PC-9 (cell line): ENCODE measurements around the gene CNTNAP2. TPM values are rescaled to one million over a fixed set of nuclear protein-coding genes. Genes with fewer than 3 reads are reported as not detected.

Experiments used
- BruUV-seq: library from RNA; stranded (reverse); fragments of 400-500 nt; replicated peaks from 2 replicates; lab custom pipeline; 2021; lab: Mats Ljungman, UMichigan
- CTCF ChIA-PET: fragments of 300-600 bp; sonication (Branson Sonifier 250); formaldehyde crosslinking; loops from one replicate; lab custom pipeline; 2022; ENCODE audit warnings: antibody characterized with exemption; lab: Charles Lee
- POLR2A ChIA-PET: fragments of 300-600 bp; sonication (Branson Sonifier 250); formaldehyde crosslinking; loops from one replicate; lab custom pipeline; 2022; ENCODE audit warnings: antibody characterized with exemption; ENCODE audit not compliant: unreplicated experiment; lab: Charles Lee
- DNase-seq, 2 experiments: peaks; one replicate each; pipeline versions ENCODE4 v3.0.0 to v3.0.0-alpha.2; 2015 to 2022; ENCODE audit warnings: mixed read lengths in 1 of 2
- H2AFZ ChIP-seq: fragments of 200-600 bp; sonication (generic); 2 replicates; pipeline ENCODE4 v1.8.1; 2017; ENCODE audit warnings: antibody characterized with exemption
- H3F3A ChIP-seq: fragments of 200-600 bp; sonication (generic); 2 replicates; pipeline ENCODE4 v1.8.1; 2017; ENCODE audit warnings: antibody characterized with exemption, mild to moderate bottlenecking, low read depth; ENCODE audit not compliant: insufficient read depth
- H3K27ac ChIP-seq: fragments of 200-600 bp; sonication (generic); 2 replicates; pipeline ENCODE4 v1.6.1; 2016; ENCODE audit warnings: mixed run types
- H3K27me3 ChIP-seq: fragments of 200-600 bp; sonication (generic); 2 replicates; pipeline ENCODE4 v1.6.1; 2016; ENCODE audit warnings: low read depth, mixed run types; ENCODE audit not compliant: insufficient read depth
- H3K36me3 ChIP-seq: fragments of 200-600 bp; sonication (generic); 2 replicates; pipeline ENCODE4 v1.6.1; 2016; ENCODE audit warnings: low read depth, mixed run types
- H3K4me1 ChIP-seq: fragments of 200-600 bp; sonication (generic); replicated peaks from 2 replicates; pipeline ENCODE4 v1.6.1; 2016; ENCODE audit warnings: mixed run types; ENCODE audit not compliant: insufficient read depth
- H3K4me2 ChIP-seq: fragments of 200-600 bp; sonication (generic); 2 replicates; pipeline ENCODE4 v1.6.1; 2017; ENCODE audit warnings: mixed run types
- H3K4me3 ChIP-seq: fragments of 200-600 bp; sonication (generic); 2 replicates; pipeline ENCODE4 v1.6.1; 2016; ENCODE audit warnings: mixed run types
- H3K79me2 ChIP-seq: fragments of 200-600 bp; sonication (generic); 2 replicates; pipeline ENCODE4 v1.6.1; 2017; ENCODE audit warnings: low read depth, mixed run types
- H3K9me2 ChIP-seq: fragments of 200-600 bp; sonication (generic); 2 replicates; pipeline ENCODE4 v1.8.1; 2017; ENCODE audit warnings: mild to moderate bottlenecking; ENCODE audit not compliant: insufficient read depth
- H3K9me3 ChIP-seq: fragments of 200-600 bp; sonication (generic); 2 replicates; pipeline ENCODE4 v1.8.1; 2016; ENCODE audit warnings: low read depth; ENCODE audit not compliant: insufficient read depth
- H4K20me1 ChIP-seq: fragments of 200-600 bp; sonication (generic); 2 replicates; pipeline ENCODE4 v1.8.1; 2017; ENCODE audit not compliant: insufficient read depth
- CTCF ChIP-seq: fragments of 200-600 bp; sonication (generic); conservative IDR thresholded peaks from 2 replicates; pipeline ENCODE4 v1.6.1; 2017; ENCODE audit warnings: mixed run types, antibody characterized with exemption, mild to moderate bottlenecking, moderate library complexity
- EZH2 ChIP-seq: fragments of 200-600 bp; sonication (generic); IDR thresholded peaks from 2 replicates; pipeline ENCODE4 v1.8.0; 2017; ENCODE audit warnings: antibody characterized with exemption, low read depth
- intact Hi-C: fragments of 100-400 bp; cut with micrococcal nuclease; formaldehyde crosslinking; loops from one replicate; pipeline ENCODE4 v1.10.0; 2022; ENCODE audit not compliant: unreplicated experiment
- total RNA-seq: library from RNA; stranded (reverse); gene quantifications from 2 replicates; pipeline ENCODE4 v1.2.3, GENCODE V29; 2021

Gene CNTNAP2
- total RNA-seq, 1 experiment from 2014 or later: not detected

- TF ChIP-seq CTCF: no peak
- TF ChIP-seq EZH2: no peak
- Histone ChIP-seq H3K4me1 (no peaks in the 10 kb centered on the region), H3K36me3 (no peaks in the 10 kb centered on the region), H3K27ac (no peak overlapping the region), H2AFZ (no peak overlapping the region), H3F3A (no peaks in the 10 kb centered on the region), H3K79me2 (no peaks in the 10 kb centered on the region), H3K4me2 (no peak overlapping the region), H3K4me3 (no peak overlapping the region), H4K20me1 (no peaks in the 10 kb centered on the region), H3K9me2 (no peaks in the 10 kb centered on the region), H3K27me3 (no peaks in the 10 kb centered on the region), H3K9me3 (no peaks in the 10 kb centered on the region)
- ChIA-PET CTCF (no interaction called here), POLR2A (no interaction called here)
- BruUV-seq: no TSS peak
- intact Hi-C loops: no loop called here
- DNase-seq: no peak
These were observed 1522.4 kb downstream of the CNTNAP2 start for GRCh38 chr7:147639037-147639436.

DNA sequence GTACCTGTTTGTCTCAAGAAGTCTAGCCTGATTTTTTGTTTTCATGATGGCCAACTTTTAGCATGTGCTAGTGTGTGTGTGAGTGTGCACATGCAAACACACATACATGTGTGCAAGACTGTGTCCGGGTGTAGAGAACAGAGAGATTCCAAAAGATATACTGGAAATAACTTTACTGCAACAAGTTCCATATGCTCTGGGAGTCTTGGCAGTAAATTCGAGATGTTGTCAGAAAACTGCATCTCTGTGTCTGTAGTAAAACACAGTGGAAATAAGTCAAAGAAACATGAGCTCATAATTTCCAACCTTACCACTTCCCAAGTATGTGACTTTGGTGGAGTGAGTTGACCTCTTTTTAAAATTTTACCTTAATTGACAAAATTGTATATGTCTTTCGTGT, 1523.2 kb downstream of the CNTNAP2 start:
- no peak overlapping the region for H3K27ac ChIP-seq
- no peak for TF ChIP-seq CTCF
- no peaks in the 10 kb centered on the region for H4K20me1 ChIP-seq
- H3K36me3 ChIP-seq: no peaks in the 10 kb centered on the region
- no peaks in the 10 kb centered on the region for H3K79me2 ChIP-seq
- BruUV-seq: no TSS peak
- H3K4me2 ChIP-seq: no peak overlapping the region
- no peak overlapping the region for H3K4me3 ChIP-seq
- H3K27me3 ChIP-seq: no peaks in the 10 kb centered on the region
- H3F3A ChIP-seq: no peaks in the 10 kb centered on the region
- no peak for DNase-seq
- CTCF ChIA-PET: no interaction called here
- POLR2A ChIA-PET: no interaction called here
- H3K9me3 ChIP-seq: no peaks in the 10 kb centered on the region
- H3K9me2 ChIP-seq: no peaks in the 10 kb centered on the region
- no peak overlapping the region for H2AFZ ChIP-seq
- H3K4me1 ChIP-seq: no peaks in the 10 kb centered on the region
- intact Hi-C loops: no loop called here

DNA sequence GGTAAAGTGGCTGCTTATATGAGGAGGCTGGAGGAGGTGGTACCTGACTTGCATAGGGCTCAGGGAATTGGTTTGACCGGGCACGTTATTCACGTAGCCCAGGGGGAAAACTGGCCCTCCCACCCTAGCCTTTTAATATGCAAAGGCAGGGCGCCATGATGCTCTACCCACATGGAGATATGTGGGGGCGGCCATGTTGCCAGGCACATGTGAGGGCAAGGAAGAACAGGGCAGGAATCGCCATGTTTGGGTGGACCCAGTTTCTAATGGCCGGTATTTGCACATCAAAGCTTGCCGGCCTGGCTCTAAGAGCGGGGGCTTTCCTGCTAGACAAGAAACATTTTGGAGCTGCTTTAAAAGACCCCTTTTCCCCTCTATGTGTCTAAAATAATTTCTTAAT, 1524.2 kb downstream of the CNTNAP2 start:
- no peak overlapping the region; the same call in 1 of the 2 replicates for H2AFZ ChIP-seq
- no TSS peak for BruUV-seq
- H3K36me3 ChIP-seq: no peaks in the 10 kb centered on the region
- intact Hi-C loops: no loop called here
- ChIA-PET POLR2A (no interaction called here), CTCF (no interaction called here)
- TF ChIP-seq EZH2 (no peak), CTCF (no peak)
- H3K27ac ChIP-seq: no peak overlapping the region
- no peaks in the 10 kb centered on the region for H3K79me2 ChIP-seq
- H3K4me2 ChIP-seq: no peak overlapping the region
- no peak overlapping the region for H3K4me3 ChIP-seq
- no peaks in the 10 kb centered on the region for H3K9me2 ChIP-seq
- DNase-seq: no peak
- H3K4me1 ChIP-seq: no peaks in the 10 kb centered on the region
- no peaks in the 10 kb centered on the region for H3K27me3 ChIP-seq
- no peaks in the 10 kb centered on the region for H4K20me1 ChIP-seq
- H3F3A ChIP-seq: no peaks in the 10 kb centered on the region
- no peaks in the 10 kb centered on the region for H3K9me3 ChIP-seq
